HTR-8/SVneo (cell line): ENCODE data around the gene ZC3H12A.

ENCODE experiments used
- DNase-seq: peaks from one replicate; pipeline ENCODE4 v3.0.0; 2011; ENCODE audit warnings: low spot score, mixed read lengths; ENCODE audit not compliant: insufficient read length
- FAIRE-seq: peaks from 2 replicates; lab custom pipeline; 2011; peaks lifted over from hg19 to GRCh38; lab: Jason Lieb, UNC

ZC3H12A gene

GRCh38 chr1:37474046-37474696, at the start of gene ZC3H12A:
TSS of gene ZC3H12A (plus strand) at chr1:37474580. CDS start at chr1:37475497, 917 bp downstream.
- FAIRE-seq (no peak), DNase-seq (peak; percentile 81)

GRCh38 chr1:37425221-37425620, 49.2 kb upstream of the ZC3H12A start:
- DNase-seq (no peak), FAIRE-seq (no peak)

GRCh38 chr1:37429029-37429428, 45.4 kb upstream of the ZC3H12A start:
- DNase-seq (no peak), FAIRE-seq (no peak)

- no peak for FAIRE-seq
- no peak for DNase-seq
Observed at GRCh38 chr1:37430103-37430985, 44.0 kb upstream of the ZC3H12A start.

GRCh38 chr1:37432716-37433115, 41.7 kb upstream of the ZC3H12A start:
- DNase-seq: no peak
- no peak for FAIRE-seq

GRCh38 chr1:37433171-37433570, 41.2 kb upstream of the ZC3H12A start:
- FAIRE-seq: no peak
- DNase-seq: no peak

- FAIRE-seq (no peak), DNase-seq (peak; percentile 78)
Observed at GRCh38 chr1:37434292-37435225, 39.8 kb upstream of the ZC3H12A start.

GRCh38 chr1:37437087-37437486, 37.3 kb upstream of the ZC3H12A start:
- DNase-seq (no peak), FAIRE-seq (no peak)

GRCh38 chr1:37438037-37438868, 36.1 kb upstream of the ZC3H12A start:
- FAIRE-seq: no peak
- no peak for DNase-seq

GRCh38 chr1:37438869-37439343, 35.5 kb upstream of the ZC3H12A start:
- DNase-seq (no peak), FAIRE-seq (no peak)

GRCh38 chr1:37439349-37439995, 34.9 kb upstream of the ZC3H12A start:
- FAIRE-seq (no peak), DNase-seq (no peak)

GRCh38 chr1:37441490-37441889, 32.9 kb upstream of the ZC3H12A start:
- no peak for FAIRE-seq
- DNase-seq: no peak

- DNase-seq: no peak
- FAIRE-seq: no peak
Observed at GRCh38 chr1:37442139-37442538, 32.2 kb upstream of the ZC3H12A start.

- DNase-seq (no peak), FAIRE-seq (no peak)
Observed at GRCh38 chr1:37442644-37443043, 31.7 kb upstream of the ZC3H12A start.

GRCh38 chr1:37446874-37447273, 27.5 kb upstream of the ZC3H12A start:
- no peak for DNase-seq
- FAIRE-seq: no peak

GRCh38 chr1:37448185-37448584, 26.2 kb upstream of the ZC3H12A start:
- DNase-seq (no peak), FAIRE-seq (no peak)

GRCh38 chr1:37448691-37449417, 25.5 kb upstream of the ZC3H12A start:
- DNase-seq: no peak
- FAIRE-seq: no peak

GRCh38 chr1:37449936-37450335, 24.4 kb upstream of the ZC3H12A start:
- FAIRE-seq (no peak), DNase-seq (no peak)
